Transverse colon (tissue), 3 donors: ENCODE results near the gene PLPP7.

Source experiments
- CTCF ChIP-seq, 5 experiments: fragments of 200-600 bp in 3 of 5; fragments of 450-650 bp in 2 of 5; sonication (generic) in 3 of 5; IDR thresholded peaks; 1 replicate in 2 of 5; 2 replicates in 3 of 5; pipeline ENCODE4 v1.5.1; 2016 to 2017; ENCODE audit warnings: antibody characterized with exemption in 5 of 5, inconsistent platforms in 3 of 5, mild to moderate bottlenecking in 2 of 5, moderate library complexity in 1 of 5
- EP300 ChIP-seq: sonication (generic); formaldehyde crosslinking; IDR thresholded peaks from one replicate; pipeline ENCODE4 v1.6.1; 2017; ENCODE audit warnings: antibody characterized with exemption, low read depth

GRCh38 chr9:131240047-131240921, 49.2 kb upstream of the PLPP7 start:
- TF ChIP-seq CTCF (IDR thresholded peaks at IDR 0.05) (no peak), EP300 (no peak)
